Osteoblast (primary cell): ENCODE measurements around the gene PLCB2. TPM values are rescaled to one million over a fixed set of nuclear protein-coding genes. Genes with fewer than 3 reads are reported as not detected.

ENCODE experiments used
- DNase-seq: peaks from one replicate; pipeline ENCODE4 v3.0.0; 2011; ENCODE audit warnings: low spot score, mixed read lengths; ENCODE audit not compliant: insufficient read length; ENCODE audit errors: missing footprints
- H2AFZ ChIP-seq: 2 replicates; pipeline ENCODE4 v1.6.0; 2011; ENCODE audit warnings: mild to moderate bottlenecking, low read length
- H3K27ac ChIP-seq: 2 replicates; pipeline ENCODE4 v1.5.1; 2011; ENCODE audit warnings: mild to moderate bottlenecking, low read depth, low read length, moderate library complexity
- H3K27me3 ChIP-seq: 2 replicates; pipeline ENCODE4 v1.6.0; 2012; ENCODE audit warnings: mild to moderate bottlenecking, control low read depth, inconsistent platforms, low read length, moderate library complexity; ENCODE audit not compliant: insufficient read depth
- H3K36me3 ChIP-seq: 2 replicates; pipeline ENCODE4 v1.5.1; 2011; ENCODE audit warnings: mild to moderate bottlenecking, low read length, control low read depth, moderate library complexity; ENCODE audit not compliant: insufficient read depth
- H3K4me1 ChIP-seq: 2 replicates; pipeline ENCODE4 v1.5.1; 2011; ENCODE audit warnings: mild to moderate bottlenecking, low read length, control low read depth, moderate library complexity; ENCODE audit not compliant: insufficient read depth
- H3K4me2 ChIP-seq: 2 replicates; pipeline ENCODE4 v1.6.0; 2011; ENCODE audit warnings: mild to moderate bottlenecking, low read length; ENCODE audit not compliant: insufficient read depth
- H3K4me3 ChIP-seq: fragments of 200-600 bp; sonication (generic); 3 replicates; pipeline ENCODE4 v1.5.1; 2012; ENCODE audit warnings: mild to moderate bottlenecking, low read length, inconsistent platforms; ENCODE audit not compliant: insufficient read depth
- H3K79me2 ChIP-seq: 2 replicates; pipeline ENCODE4 v1.6.0; 2012; ENCODE audit warnings: mild to moderate bottlenecking, low read length, control low read depth, inconsistent platforms; ENCODE audit not compliant: insufficient read depth
- H3K9me3 ChIP-seq: 2 replicates; pipeline ENCODE4 v1.5.1; 2011; ENCODE audit warnings: low read depth, low read length, control low read depth
- H4K20me1 ChIP-seq: 2 replicates; pipeline ENCODE4 v1.6.0; 2012; ENCODE audit warnings: mild to moderate bottlenecking, low read length, control low read depth; ENCODE audit not compliant: insufficient read depth
- total RNA-seq: library from RNA; depleted of rRNA; stranded (reverse); fragments of >200 nt; gene quantifications from 2 replicates; pipeline ENCODE4 v1.2.3, GENCODE V29; 2012
- TF ChIP-seq, protein P1 (sequence below): IDR thresholded peaks from 2 replicates; pipeline ENCODE4 v1.5.1; 2011; ENCODE audit warnings: mild to moderate bottlenecking, low read depth, low read length, moderate library complexity; ENCODE audit errors: extremely low read depth

The PLCB2 gene
- total RNA-seq, 1 donor, result under 0.01 TPM

DNA sequence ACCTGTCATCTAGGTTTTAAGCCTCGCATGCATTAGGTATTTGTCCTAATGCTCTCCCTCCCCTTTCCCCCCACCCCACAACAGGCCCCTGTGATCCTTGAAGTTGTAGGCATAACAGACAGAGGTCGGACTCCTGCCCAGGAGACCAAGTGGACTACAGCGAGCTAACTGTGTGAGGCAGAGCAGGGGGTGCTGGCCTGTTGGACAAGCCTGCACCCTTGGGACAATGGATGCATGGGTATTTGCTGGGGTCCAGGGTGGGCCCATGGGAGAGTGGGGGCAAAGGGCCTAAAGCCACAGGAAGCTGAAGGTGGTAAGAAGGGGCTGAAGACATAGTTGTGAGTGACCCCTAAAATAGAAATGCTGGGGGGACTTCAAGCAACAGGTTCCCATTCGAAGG, 2.5 kb downstream of the PLCB2 start:
- Histone ChIP-seq H3K27ac (no peak overlapping the region), H2AFZ (no peak overlapping the region), H3K4me1 (no peaks in the 10 kb centered on the region), H3K27me3 (peaks cover 35% of the 10 kb centered on the region), H3K9me3 (no peaks in the 10 kb centered on the region), H3K4me3 (no peak overlapping the region), H3K4me2 (no peak overlapping the region), H4K20me1 (no peaks in the 10 kb centered on the region), H3K79me2 (no peaks in the 10 kb centered on the region), H3K36me3 (no peaks in the 10 kb centered on the region)
- DNase-seq, result no peak
- TF ChIP-seq, protein P1, sequence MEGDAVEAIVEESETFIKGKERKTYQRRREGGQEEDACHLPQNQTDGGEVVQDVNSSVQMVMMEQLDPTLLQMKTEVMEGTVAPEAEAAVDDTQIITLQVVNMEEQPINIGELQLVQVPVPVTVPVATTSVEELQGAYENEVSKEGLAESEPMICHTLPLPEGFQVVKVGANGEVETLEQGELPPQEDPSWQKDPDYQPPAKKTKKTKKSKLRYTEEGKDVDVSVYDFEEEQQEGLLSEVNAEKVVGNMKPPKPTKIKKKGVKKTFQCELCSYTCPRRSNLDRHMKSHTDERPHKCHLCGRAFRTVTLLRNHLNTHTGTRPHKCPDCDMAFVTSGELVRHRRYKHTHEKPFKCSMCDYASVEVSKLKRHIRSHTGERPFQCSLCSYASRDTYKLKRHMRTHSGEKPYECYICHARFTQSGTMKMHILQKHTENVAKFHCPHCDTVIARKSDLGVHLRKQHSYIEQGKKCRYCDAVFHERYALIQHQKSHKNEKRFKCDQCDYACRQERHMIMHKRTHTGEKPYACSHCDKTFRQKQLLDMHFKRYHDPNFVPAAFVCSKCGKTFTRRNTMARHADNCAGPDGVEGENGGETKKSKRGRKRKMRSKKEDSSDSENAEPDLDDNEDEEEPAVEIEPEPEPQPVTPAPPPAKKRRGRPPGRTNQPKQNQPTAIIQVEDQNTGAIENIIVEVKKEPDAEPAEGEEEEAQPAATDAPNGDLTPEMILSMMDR, result no peak

DNA sequence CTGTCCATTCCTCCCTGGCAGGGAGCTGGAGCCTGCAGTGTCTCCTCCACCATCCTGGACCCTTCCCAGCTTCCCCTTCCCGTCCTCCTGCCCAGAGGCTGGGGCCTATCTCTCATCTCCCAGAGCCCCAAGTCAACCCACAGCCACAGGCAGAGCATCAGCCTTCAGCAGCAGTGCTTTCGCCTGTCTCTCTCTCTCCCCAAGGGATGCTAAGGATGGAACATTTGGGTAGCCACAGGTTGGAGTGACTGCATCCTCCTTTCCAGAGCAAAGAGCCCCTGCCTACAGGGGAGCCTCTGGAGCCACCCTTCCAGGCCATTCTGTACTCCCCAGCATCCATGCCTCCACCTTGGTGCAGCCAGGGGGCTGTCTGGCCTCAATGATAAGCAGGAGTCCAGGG, 4.2 kb downstream of the PLCB2 start:
- TF ChIP-seq, protein P1, result no peak
- Histone ChIP-seq H3K4me3 (no peak overlapping the region), H3K79me2 (no peaks in the 10 kb centered on the region), H3K4me2 (no peak overlapping the region), H3K9me3 (peaks cover 4% of the 10 kb centered on the region), H2AFZ (no peak overlapping the region), H3K27me3 (peaks cover 36% of the 10 kb centered on the region), H4K20me1 (no peaks in the 10 kb centered on the region), H3K27ac (no peak overlapping the region), H3K36me3 (no peaks in the 10 kb centered on the region), H3K4me1 (no peaks in the 10 kb centered on the region)
- DNase-seq, result peak; percentile 30

DNA sequence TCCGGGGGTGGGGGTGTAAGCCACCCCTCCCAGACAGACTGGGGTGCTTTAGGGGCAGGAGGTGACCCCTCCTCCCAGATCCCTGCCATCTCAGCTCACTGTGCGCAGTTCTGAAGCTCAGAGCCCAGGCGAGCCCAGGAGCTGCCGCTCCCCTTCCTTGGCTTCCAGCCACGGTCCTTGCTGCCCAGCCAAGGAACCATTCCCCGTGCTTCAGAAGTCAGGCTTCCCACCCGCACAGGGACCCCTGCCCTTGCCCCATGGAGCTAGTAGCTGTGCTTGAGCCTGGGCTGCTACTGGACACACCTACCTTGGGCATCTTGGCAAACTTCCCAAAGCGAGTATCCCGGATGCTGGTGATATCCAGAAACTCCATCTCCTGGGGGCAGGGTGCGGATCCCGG, 4.8 kb downstream of the PLCB2 start:
- Histone ChIP-seq H3K4me2 (no peak overlapping the region), H3K27me3 (peaks cover 38% of the 10 kb centered on the region), H3K4me3 (no peak overlapping the region), H3K36me3 (no peaks in the 10 kb centered on the region), H3K9me3 (peaks cover 4% of the 10 kb centered on the region), H3K79me2 (no peaks in the 10 kb centered on the region), H4K20me1 (no peaks in the 10 kb centered on the region), H2AFZ (no peak overlapping the region), H3K4me1 (no peaks in the 10 kb centered on the region), H3K27ac (no peak overlapping the region)
- peak; percentile 48 for DNase-seq
- TF ChIP-seq, protein P1, result no peak

DNA sequence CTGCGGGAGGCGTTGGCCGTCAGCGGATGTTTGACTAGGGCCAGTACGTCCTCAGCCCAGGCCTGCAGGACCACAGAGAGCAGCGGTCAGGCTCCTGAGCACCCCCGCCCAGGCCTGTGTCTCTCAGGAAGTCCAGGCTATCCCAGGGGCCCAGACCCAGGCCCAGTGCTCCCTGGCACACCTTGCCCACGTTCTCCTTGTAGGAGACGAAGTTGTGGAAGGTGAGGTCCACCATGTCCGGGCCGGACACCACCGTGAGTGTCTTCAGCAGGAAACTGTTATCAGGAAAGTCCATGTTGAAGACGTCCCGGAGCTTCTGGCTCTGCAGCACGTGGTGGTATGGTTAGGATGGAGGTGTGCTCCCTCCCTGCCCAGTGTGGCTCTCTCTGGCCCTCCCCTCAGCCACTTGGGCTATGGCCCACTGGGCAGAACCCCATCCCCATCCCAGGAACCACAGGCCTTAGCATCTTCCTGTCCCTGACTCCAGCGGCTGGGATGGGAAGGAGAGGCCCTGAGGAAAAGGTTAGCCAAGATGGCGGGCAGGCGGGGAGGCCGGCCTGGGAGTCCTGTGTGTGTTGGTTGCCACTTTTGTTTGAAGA, 5.3 kb downstream of the PLCB2 start:
- H3K79me2 ChIP-seq, result no peaks in the 10 kb centered on the region

More for the DNA sequence above, 5.3 kb downstream of the PLCB2 start:
- Histone ChIP-seq H3K4me2 (no peak overlapping the region), H3K4me3 (no peak overlapping the region), H3K4me1 (no peaks in the 10 kb centered on the region), H3K27ac (no peak overlapping the region), H3K9me3 (peaks cover 4% of the 10 kb centered on the region), H3K36me3 (no peaks in the 10 kb centered on the region), H4K20me1 (no peaks in the 10 kb centered on the region), H2AFZ (no peak overlapping the region), H3K27me3 (peaks cover 41% of the 10 kb centered on the region)
- TF ChIP-seq, protein P1, result no peak
- no peak for DNase-seq
